ENCODE data around the gene SVEP1. TPM values are rescaled to one million over a fixed set of nuclear protein-coding genes. Genes with fewer than 3 reads are reported as not detected.
"Not testable (repeated sequence)": the region's sequence is repeated elsewhere in the genome, so short reads cannot be mapped to it uniquely, and the experiment has no call there.

Gene SVEP1
- total RNA-seq, 1 donor from 2014 or later: 0.10 TPM

- H3K4me1 Mint-ChIP-seq (ENCODE audit: low read depth, unreplicated experiment): no peaks in the 10 kb centered on the region
- H3K4me3 Mint-ChIP-seq (ENCODE audit: unreplicated experiment): no peak overlapping the region
- H3K36me3 Mint-ChIP-seq (ENCODE audit: unreplicated experiment): no peaks in the 10 kb centered on the region
- H3K27me3 Mint-ChIP-seq (ENCODE audit: unreplicated experiment): no peaks in the 10 kb centered on the region
- no peaks in the 10 kb centered on the region for H3K9me3 Mint-ChIP-seq (ENCODE audit: unreplicated experiment)
- no peak overlapping the region for H3K27ac Mint-ChIP-seq (ENCODE audit: unreplicated experiment)
- TF ChIP-seq, protein P1, sequence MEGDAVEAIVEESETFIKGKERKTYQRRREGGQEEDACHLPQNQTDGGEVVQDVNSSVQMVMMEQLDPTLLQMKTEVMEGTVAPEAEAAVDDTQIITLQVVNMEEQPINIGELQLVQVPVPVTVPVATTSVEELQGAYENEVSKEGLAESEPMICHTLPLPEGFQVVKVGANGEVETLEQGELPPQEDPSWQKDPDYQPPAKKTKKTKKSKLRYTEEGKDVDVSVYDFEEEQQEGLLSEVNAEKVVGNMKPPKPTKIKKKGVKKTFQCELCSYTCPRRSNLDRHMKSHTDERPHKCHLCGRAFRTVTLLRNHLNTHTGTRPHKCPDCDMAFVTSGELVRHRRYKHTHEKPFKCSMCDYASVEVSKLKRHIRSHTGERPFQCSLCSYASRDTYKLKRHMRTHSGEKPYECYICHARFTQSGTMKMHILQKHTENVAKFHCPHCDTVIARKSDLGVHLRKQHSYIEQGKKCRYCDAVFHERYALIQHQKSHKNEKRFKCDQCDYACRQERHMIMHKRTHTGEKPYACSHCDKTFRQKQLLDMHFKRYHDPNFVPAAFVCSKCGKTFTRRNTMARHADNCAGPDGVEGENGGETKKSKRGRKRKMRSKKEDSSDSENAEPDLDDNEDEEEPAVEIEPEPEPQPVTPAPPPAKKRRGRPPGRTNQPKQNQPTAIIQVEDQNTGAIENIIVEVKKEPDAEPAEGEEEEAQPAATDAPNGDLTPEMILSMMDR (IDR thresholded peaks at IDR 0.05; ENCODE audit: partially characterized antibody, unreplicated experiment): no peak
- no peak for DNase-seq
Measured at GRCh38 chr9:110408598-110408997, 170.9 kb downstream of the SVEP1 start.

- Mint-ChIP-seq H3K27ac (ENCODE audit: unreplicated experiment) (no peak overlapping the region), H3K4me3 (ENCODE audit: unreplicated experiment) (no peak overlapping the region), H3K27me3 (ENCODE audit: unreplicated experiment) (no peaks in the 10 kb centered on the region), H3K9me3 (ENCODE audit: unreplicated experiment) (no peaks in the 10 kb centered on the region), H3K4me1 (ENCODE audit: low read depth, unreplicated experiment) (no peaks in the 10 kb centered on the region), H3K36me3 (ENCODE audit: unreplicated experiment) (no peaks in the 10 kb centered on the region)
- DNase-seq: no peak
- TF ChIP-seq, protein P1 (IDR thresholded peaks at IDR 0.05; ENCODE audit: partially characterized antibody, unreplicated experiment): no peak
Measured at GRCh38 chr9:110405858-110406443, 173.6 kb downstream of the SVEP1 start.

DNA sequence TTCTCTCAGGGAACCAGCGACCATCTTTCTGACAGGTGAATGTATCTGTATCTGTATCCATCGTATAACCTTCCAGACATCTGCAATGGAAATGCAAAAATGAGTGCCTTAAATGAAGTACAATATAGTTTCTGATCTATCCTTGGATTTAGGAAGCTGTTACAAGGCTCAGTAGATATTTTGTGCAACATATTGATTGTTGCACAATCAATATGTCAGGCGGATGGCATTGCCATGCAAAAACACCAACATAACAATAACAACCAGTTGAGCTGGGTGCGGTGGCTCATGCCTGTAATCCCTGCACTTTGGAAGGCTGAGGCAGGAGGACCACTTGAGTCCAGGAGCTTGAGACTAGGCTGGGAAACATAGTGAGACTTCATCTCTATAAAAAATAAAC lies 175.1 kb downstream of the SVEP1 start:
- Mint-ChIP-seq H3K27ac (ENCODE audit: unreplicated experiment) (no peak overlapping the region), H3K4me1 (ENCODE audit: low read depth, unreplicated experiment) (no peaks in the 10 kb centered on the region), H3K4me3 (ENCODE audit: unreplicated experiment) (no peak overlapping the region), H3K27me3 (ENCODE audit: unreplicated experiment) (no peaks in the 10 kb centered on the region), H3K9me3 (ENCODE audit: unreplicated experiment) (no peaks in the 10 kb centered on the region), H3K36me3 (ENCODE audit: unreplicated experiment) (no peaks in the 10 kb centered on the region)
- no peak for DNase-seq
- TF ChIP-seq, protein P1 (IDR thresholded peaks at IDR 0.05; ENCODE audit: partially characterized antibody, unreplicated experiment): no peak

GRCh38 chr9:110399983-110400382 lies 179.6 kb downstream of the SVEP1 start:
- Mint-ChIP-seq H3K9me3 (ENCODE audit: unreplicated experiment) (no peaks in the 10 kb centered on the region), H3K4me3 (ENCODE audit: unreplicated experiment) (no peak overlapping the region), H3K27ac (ENCODE audit: unreplicated experiment) (no peak overlapping the region), H3K27me3 (ENCODE audit: unreplicated experiment) (no peaks in the 10 kb centered on the region), H3K36me3 (ENCODE audit: unreplicated experiment) (no peaks in the 10 kb centered on the region), H3K4me1 (ENCODE audit: low read depth, unreplicated experiment) (no peaks in the 10 kb centered on the region)
- TF ChIP-seq, protein P1 (IDR thresholded peaks at IDR 0.05; ENCODE audit: partially characterized antibody, unreplicated experiment): no peak
- DNase-seq: no peak

- not testable (repeated sequence) for H3K27me3 Mint-ChIP-seq (ENCODE audit: unreplicated experiment); H3K27ac Mint-ChIP-seq (ENCODE audit: unreplicated experiment); H3K9me3 Mint-ChIP-seq (ENCODE audit: unreplicated experiment); H3K4me3 Mint-ChIP-seq (ENCODE audit: unreplicated experiment); H3K4me1 Mint-ChIP-seq (ENCODE audit: low read depth, unreplicated experiment); H3K36me3 Mint-ChIP-seq (ENCODE audit: unreplicated experiment); DNase-seq
Measured at GRCh38 chr9:110398992-110399391, 180.5 kb downstream of the SVEP1 start.
